GM18508 (cell line): ENCODE measurements around the gene PSORS1C1.
"Not testable (repeated sequence)": the region's sequence is repeated elsewhere in the genome, so short reads cannot be mapped to it uniquely, and the experiment has no call there.

Experiments used
- ATAC-seq: cut with Tn5 transposase; IDR thresholded peaks from one replicate; pipeline ENCODE4 v1.9.1; 2021; ENCODE audit warnings: moderate number of reproducible peaks; ENCODE audit not compliant: insufficient read depth, unreplicated experiment

PSORS1C1 gene

GRCh38 chr6:31170987-31171671 is 56.5 kb downstream of the PSORS1C1 start:
- ATAC-seq, result no peak

GRCh38 chr6:31171931-31172905 is 57.6 kb downstream of the PSORS1C1 start:
- no peak for ATAC-seq

GRCh38 chr6:31172973-31173384 is 58.4 kb downstream of the PSORS1C1 start:
- no peak for ATAC-seq

GRCh38 chr6:31173406-31173805 is 58.8 kb downstream of the PSORS1C1 start:
- ATAC-seq, result no peak

GRCh38 chr6:31174378-31174777 is 59.8 kb downstream of the PSORS1C1 start:
- no peak for ATAC-seq

GRCh38 chr6:31175971-31176370 is 61.4 kb downstream of the PSORS1C1 start:
- no peak for ATAC-seq

- no peak for ATAC-seq
These were observed 63.8 kb downstream of the PSORS1C1 start for GRCh38 chr6:31178143-31179041.

GRCh38 chr6:31179042-31179386 is 64.4 kb downstream of the PSORS1C1 start:
- ATAC-seq, result no peak

- ATAC-seq, result no peak
These were observed 65.3 kb downstream of the PSORS1C1 start for GRCh38 chr6:31179896-31180295.

- no peak for ATAC-seq
These were observed 65.9 kb downstream of the PSORS1C1 start for GRCh38 chr6:31180500-31180899.

GRCh38 chr6:31183287-31183686 is 68.7 kb downstream of the PSORS1C1 start:
- not testable (repeated sequence) for ATAC-seq

- ATAC-seq, result not testable (repeated sequence)
These were observed 69.3 kb downstream of the PSORS1C1 start for GRCh38 chr6:31183859-31184258.

- ATAC-seq, result not testable (repeated sequence)
These were observed 71.1 kb downstream of the PSORS1C1 start for GRCh38 chr6:31185695-31186051.

- ATAC-seq, result no peak
These were observed 71.6 kb downstream of the PSORS1C1 start for GRCh38 chr6:31186052-31186734.

GRCh38 chr6:31187780-31188194 is 73.2 kb downstream of the PSORS1C1 start:
- ATAC-seq, result no peak

GRCh38 chr6:31189223-31189622 is 74.6 kb downstream of the PSORS1C1 start:
- ATAC-seq, result not testable (repeated sequence)
